ENCODE measurements around the gene APOL6.

DNA sequence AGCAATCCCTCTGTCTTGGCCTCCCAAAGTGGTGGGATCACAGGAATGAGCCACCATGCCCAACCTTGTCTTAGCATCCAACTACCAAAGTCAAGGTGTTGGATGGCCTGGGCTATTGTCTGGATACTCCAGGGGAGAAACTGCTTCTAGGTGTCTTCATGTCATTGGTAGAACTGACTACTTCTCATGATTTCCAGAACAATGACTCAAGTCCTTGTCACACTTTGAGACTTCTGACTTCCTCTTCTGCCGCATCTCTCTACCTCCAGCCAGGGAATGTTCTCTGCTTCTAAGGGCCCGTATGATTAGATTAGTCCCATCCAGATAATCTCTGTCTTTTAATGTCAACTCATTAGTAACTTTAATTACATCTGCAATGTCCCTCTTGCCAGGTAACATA lies 30.6 kb downstream of the APOL6 start:
- no peak for TF ChIP-seq ZNF224 (CRISPR knock-in tag; IDR thresholded peaks at IDR 0.05)
- no peak for TF ChIP-seq SIN3A (IDR thresholded peaks at IDR 0.05; ENCODE audit: borderline replicate concordance in 2 of 2, control insufficient read depth in 1 of 2, low read depth in 2 of 2, low read length in 2 of 2)
- TF ChIP-seq TGIF2 (CRISPR knock-in tag; IDR thresholded peaks at IDR 0.05) = no peak
